Measurements from ENCODE around the gene GALNT9. TPM values are rescaled to one million over a fixed set of nuclear protein-coding genes. Genes with fewer than 3 reads are reported as not detected.
A peak's percentile ranks its signal among the peaks of the same experiment; 100 is the strongest.

Gene GALNT9
- polyA plus RNA-seq, 3 donors, result not detected

DNA sequence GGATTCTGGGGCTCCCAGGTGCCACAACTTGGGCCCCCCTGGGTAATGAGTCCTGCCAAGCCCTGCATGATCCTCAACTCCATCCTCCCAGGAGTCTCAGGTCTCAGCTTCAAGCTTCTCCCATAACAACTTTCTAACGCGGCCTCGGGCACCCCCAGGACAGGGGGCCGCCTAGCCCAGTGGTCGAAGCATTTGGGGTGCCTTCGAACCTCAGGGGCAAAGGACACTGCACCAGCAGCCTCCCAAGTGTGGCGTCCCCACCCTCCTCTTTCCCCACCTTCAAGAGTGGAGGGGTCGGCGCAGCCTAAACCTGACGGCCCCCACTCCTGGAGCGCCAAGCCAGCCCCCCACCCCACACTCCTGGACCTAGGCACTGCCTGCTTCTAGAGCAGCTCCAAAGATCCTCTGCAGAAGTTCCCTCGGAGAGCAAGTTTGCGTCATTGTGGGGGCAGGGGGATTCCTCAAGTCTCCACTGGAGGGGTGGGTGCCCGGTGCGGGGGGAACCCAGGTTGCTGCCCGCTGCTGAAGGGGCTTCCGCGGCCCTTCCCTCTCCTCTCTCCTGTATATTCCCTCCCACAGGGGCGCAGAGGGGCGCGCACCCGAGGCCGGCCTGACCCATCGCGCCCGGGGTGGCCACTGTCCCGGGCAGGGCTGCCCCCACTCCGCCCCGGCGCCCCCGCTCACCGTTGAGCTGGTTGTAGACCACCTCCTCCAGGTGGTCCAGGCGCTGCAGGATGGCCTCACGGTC lies 933 bp downstream of the GALNT9 start:
- Mint-ChIP-seq H3K27ac (no peak overlapping the region), H3K36me3 (no peaks in the 10 kb centered on the region), H3K4me3 (peak overlapping the region in 1 of 2 donors; percentile 76), H3K9me3 (peaks cover 9 to 20% (median 18%) of the 10 kb centered on the region in 7 donors), H3K27me3 (ENCODE audit: low read depth in 3 of 3) (peaks cover 41 to 68% (median 57%) of the 10 kb centered on the region in 3 donors), H3K4me1 (peaks cover 7% of the 10 kb centered on the region)
- 46% methylated on average over 27 of the region's 34 CpGs for WGBS (ENCODE audit: insufficient coverage)
- no peaks in the 10 kb centered on the region for H3K4me1 ChIP-seq (ENCODE audit: control insufficient read depth in 1 of 2, insufficient read depth in 2 of 2, low read length in 2 of 2)
- intact Hi-C loops (cut with micrococcal nuclease), result no loop called here
- no peak overlapping the region for H3K4me3 ChIP-seq (replicated peaks in 1 of 3; ENCODE audit: low read depth in 2 of 3, low read length in 3 of 3)
- H3K79me2 ChIP-seq (ENCODE audit: insufficient read depth, low read length), result no peaks in the 10 kb centered on the region
- H3K36me3 ChIP-seq (replicated peaks in 1 of 2; ENCODE audit: control insufficient read depth in 1 of 2, insufficient read depth in 2 of 2, low read length in 2 of 2), result no peaks in the 10 kb centered on the region
- H3K27ac ChIP-seq (ENCODE audit: low read depth in 1 of 2, low read length in 2 of 2), result no peak overlapping the region
- H3K27me3 ChIP-seq (ENCODE audit: control insufficient read depth in 2 of 2, insufficient read depth in 2 of 2, low read length in 2 of 2), result peaks cover 5 to 46% of the 10 kb centered on the region in 2 donors
- no peaks in the 10 kb centered on the region for H4K20me1 ChIP-seq (ENCODE audit: insufficient read depth, low read length)
- DNase-seq, result no peak
- no peak overlapping the region for H3K4me2 ChIP-seq (replicated peaks; ENCODE audit: extremely low read depth, low read length, poor library complexity, severe bottlenecking)
- TF ChIP-seq, protein P1, sequence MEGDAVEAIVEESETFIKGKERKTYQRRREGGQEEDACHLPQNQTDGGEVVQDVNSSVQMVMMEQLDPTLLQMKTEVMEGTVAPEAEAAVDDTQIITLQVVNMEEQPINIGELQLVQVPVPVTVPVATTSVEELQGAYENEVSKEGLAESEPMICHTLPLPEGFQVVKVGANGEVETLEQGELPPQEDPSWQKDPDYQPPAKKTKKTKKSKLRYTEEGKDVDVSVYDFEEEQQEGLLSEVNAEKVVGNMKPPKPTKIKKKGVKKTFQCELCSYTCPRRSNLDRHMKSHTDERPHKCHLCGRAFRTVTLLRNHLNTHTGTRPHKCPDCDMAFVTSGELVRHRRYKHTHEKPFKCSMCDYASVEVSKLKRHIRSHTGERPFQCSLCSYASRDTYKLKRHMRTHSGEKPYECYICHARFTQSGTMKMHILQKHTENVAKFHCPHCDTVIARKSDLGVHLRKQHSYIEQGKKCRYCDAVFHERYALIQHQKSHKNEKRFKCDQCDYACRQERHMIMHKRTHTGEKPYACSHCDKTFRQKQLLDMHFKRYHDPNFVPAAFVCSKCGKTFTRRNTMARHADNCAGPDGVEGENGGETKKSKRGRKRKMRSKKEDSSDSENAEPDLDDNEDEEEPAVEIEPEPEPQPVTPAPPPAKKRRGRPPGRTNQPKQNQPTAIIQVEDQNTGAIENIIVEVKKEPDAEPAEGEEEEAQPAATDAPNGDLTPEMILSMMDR (IDR thresholded peaks at IDR 0.05), result no peak
- no peak overlapping the region for H3K9ac ChIP-seq (ENCODE audit: insufficient read depth, low read length, poor library complexity, severe bottlenecking)
- H3K9me3 ChIP-seq (replicated peaks in 1 of 2; ENCODE audit: control insufficient read depth in 1 of 2, insufficient read depth in 1 of 2, low read length in 2 of 2), result peaks cover 15 to 24% of the 10 kb centered on the region in 2 donors
- H2AFZ ChIP-seq (ENCODE audit: insufficient read depth, low read depth, low read length, poor library complexity, severe bottlenecking), result no peak overlapping the region

DNA sequence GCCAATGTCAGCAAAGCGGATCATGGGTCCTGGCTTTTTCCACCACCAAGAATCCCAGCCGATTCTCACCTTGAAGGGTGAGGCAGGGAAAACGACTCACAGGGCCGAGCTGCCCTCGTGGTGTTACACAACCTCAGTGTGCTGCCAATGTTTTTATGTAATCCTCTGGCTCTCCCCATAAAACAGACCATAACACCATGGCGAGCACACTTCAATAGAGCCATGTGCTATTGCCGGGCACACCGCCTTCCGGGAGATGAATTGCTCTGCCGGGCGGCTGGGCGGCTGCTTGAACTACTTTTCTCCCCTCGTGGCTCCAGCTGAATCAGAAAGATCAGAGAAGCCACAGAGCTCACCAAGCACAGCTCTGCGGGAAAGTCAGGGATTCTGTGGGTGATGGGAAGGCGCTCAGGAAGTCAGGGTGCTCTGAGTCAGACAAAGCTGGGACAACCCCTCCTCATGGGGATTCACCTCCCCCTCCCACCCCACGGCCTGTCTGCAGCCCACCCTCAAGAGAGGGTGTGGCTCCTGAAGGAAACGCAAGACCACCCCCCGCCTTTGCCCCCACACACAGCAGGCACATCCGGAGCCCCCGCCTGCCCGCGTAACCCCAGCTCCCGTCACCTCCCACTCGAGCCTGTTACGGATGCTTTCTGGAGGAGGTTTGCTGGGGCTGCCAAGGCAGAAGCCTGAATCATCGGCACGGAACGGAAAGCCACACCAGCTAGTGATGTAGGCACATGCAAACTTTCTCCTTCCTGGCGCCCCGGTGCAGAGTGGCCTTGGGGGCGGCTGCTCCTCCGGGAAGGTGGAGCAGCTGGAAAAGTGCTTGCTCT lies 1.8 kb downstream of the GALNT9 start:
- H3K36me3 ChIP-seq (replicated peaks in 1 of 2; ENCODE audit: control insufficient read depth in 1 of 2, insufficient read depth in 2 of 2, low read length in 2 of 2), result no peaks in the 10 kb centered on the region
- peaks cover 5 to 49% of the 10 kb centered on the region in 2 donors for H3K27me3 ChIP-seq (ENCODE audit: control insufficient read depth in 2 of 2, insufficient read depth in 2 of 2, low read length in 2 of 2)
- TF ChIP-seq, protein P1 (IDR thresholded peaks at IDR 0.05), result no peak
- peaks cover 6 to 18% of the 10 kb centered on the region in 2 donors for H3K9me3 ChIP-seq (replicated peaks in 1 of 2; ENCODE audit: control insufficient read depth in 1 of 2, insufficient read depth in 1 of 2, low read length in 2 of 2)
- H3K4me1 ChIP-seq (ENCODE audit: control insufficient read depth in 1 of 2, insufficient read depth in 2 of 2, low read length in 2 of 2), result no peaks in the 10 kb centered on the region
- Mint-ChIP-seq H3K4me3 (peak overlapping the region in 1 of 2 donors; percentile 76), H3K27ac (no peak overlapping the region), H3K27me3 (ENCODE audit: low read depth in 3 of 3) (peaks cover 49 to 75% (median 63%) of the 10 kb centered on the region in 3 donors), H3K36me3 (no peaks in the 10 kb centered on the region), H3K4me1 (peaks cover 10% of the 10 kb centered on the region), H3K9me3 (peaks cover 6 to 14% (median 11%) of the 10 kb centered on the region in 7 donors)
- no peak overlapping the region for H3K9ac ChIP-seq (ENCODE audit: insufficient read depth, low read length, poor library complexity, severe bottlenecking)
- no peaks in the 10 kb centered on the region for H3K79me2 ChIP-seq (ENCODE audit: insufficient read depth, low read length)
- 17% methylated on average over 27 of the region's 32 CpGs for WGBS (ENCODE audit: insufficient coverage)
- intact Hi-C loops (cut with micrococcal nuclease), result no loop called here
- no peak for DNase-seq
- no peak overlapping the region for H2AFZ ChIP-seq (ENCODE audit: insufficient read depth, low read depth, low read length, poor library complexity, severe bottlenecking)
- H4K20me1 ChIP-seq (ENCODE audit: insufficient read depth, low read length), result no peaks in the 10 kb centered on the region
- H3K4me3 ChIP-seq (replicated peaks in 1 of 3; ENCODE audit: low read depth in 2 of 3, low read length in 3 of 3), result no peak overlapping the region
- H3K4me2 ChIP-seq (replicated peaks; ENCODE audit: extremely low read depth, low read length, poor library complexity, severe bottlenecking), result no peak overlapping the region
- H3K27ac ChIP-seq (ENCODE audit: low read depth in 1 of 2, low read length in 2 of 2), result no peak overlapping the region
